Thymus (tissue), 11 donors: Measurements from ENCODE around the gene ZNF564. TPM values are rescaled to one million over a fixed set of nuclear protein-coding genes. Genes with fewer than 3 reads are reported as not detected.

Experiments used
- DNase-seq, 9 donors: peaks; one replicate each; pipeline ENCODE4 v3.0.0-alpha.2; 2013; ENCODE audit warnings: low spot score in 9 of 9, low read depth in 6 of 9, missing footprints in 1 of 9
- H3K27ac ChIP-seq, 2 donors: one replicate each; pipeline ENCODE4 v1.5.1; 2013; ENCODE audit warnings: control low read depth in 1 of 2, low read depth in 1 of 2, low read length in 1 of 2, mild to moderate bottlenecking in 1 of 2, moderate library complexity in 1 of 2
- H3K27me3 ChIP-seq, 2 donors: one replicate each; pipeline ENCODE4 v1.5.1; 2013; ENCODE audit warnings: low read length in 1 of 2; ENCODE audit not compliant: control insufficient read depth in 2 of 2, insufficient read depth in 1 of 2
- H3K36me3 ChIP-seq, 2 donors: one replicate each; pipeline ENCODE4 v1.5.1; 2013; ENCODE audit warnings: low read length in 1 of 2, mild to moderate bottlenecking in 1 of 2, moderate library complexity in 1 of 2; ENCODE audit not compliant: control insufficient read depth in 2 of 2, insufficient read depth in 2 of 2
- H3K4me1 ChIP-seq, 2 donors: one replicate each; pipeline ENCODE4 v1.5.1; 2013; ENCODE audit warnings: low read length in 2 of 2; ENCODE audit not compliant: control insufficient read depth in 2 of 2, insufficient read depth in 2 of 2
- H3K4me3 ChIP-seq, 2 donors: one replicate each; pipeline ENCODE4 v1.5.1; 2013; ENCODE audit warnings: low read length in 2 of 2, control low read depth in 1 of 2, mild to moderate bottlenecking in 1 of 2
- H3K9me3 ChIP-seq, 2 donors: one replicate each; pipeline ENCODE4 v1.5.1; 2013; ENCODE audit warnings: low read length in 1 of 2, mild to moderate bottlenecking in 1 of 2; ENCODE audit not compliant: control insufficient read depth in 2 of 2, insufficient read depth in 1 of 2
- WGBS: extraction: QIAGEN DNeasy Blood & Tissue Kit; methylation state at CpG from one replicate; pipeline ENCODE4 v1.1.7; 2013; 5-methylcytosine and 5-hydroxymethylcytosine counted together
- polyA plus RNA-seq: library from polyadenylated mRNA; stranded (reverse); fragments of 200-250 nt; gene quantifications from one replicate; pipeline ENCODE4 v1.2.3, GENCODE V29; 2013
- total RNA-seq: library from RNA; stranded (reverse); fragments of 120-200 nt; gene quantifications from one replicate; pipeline ENCODE4 v1.2.4, GENCODE V29; 2013
- donor health status: healthy.

The ZNF564 gene
- total and polyA plus RNA-seq, 2 donors: 10.3 to 12.3 TPM

DNA sequence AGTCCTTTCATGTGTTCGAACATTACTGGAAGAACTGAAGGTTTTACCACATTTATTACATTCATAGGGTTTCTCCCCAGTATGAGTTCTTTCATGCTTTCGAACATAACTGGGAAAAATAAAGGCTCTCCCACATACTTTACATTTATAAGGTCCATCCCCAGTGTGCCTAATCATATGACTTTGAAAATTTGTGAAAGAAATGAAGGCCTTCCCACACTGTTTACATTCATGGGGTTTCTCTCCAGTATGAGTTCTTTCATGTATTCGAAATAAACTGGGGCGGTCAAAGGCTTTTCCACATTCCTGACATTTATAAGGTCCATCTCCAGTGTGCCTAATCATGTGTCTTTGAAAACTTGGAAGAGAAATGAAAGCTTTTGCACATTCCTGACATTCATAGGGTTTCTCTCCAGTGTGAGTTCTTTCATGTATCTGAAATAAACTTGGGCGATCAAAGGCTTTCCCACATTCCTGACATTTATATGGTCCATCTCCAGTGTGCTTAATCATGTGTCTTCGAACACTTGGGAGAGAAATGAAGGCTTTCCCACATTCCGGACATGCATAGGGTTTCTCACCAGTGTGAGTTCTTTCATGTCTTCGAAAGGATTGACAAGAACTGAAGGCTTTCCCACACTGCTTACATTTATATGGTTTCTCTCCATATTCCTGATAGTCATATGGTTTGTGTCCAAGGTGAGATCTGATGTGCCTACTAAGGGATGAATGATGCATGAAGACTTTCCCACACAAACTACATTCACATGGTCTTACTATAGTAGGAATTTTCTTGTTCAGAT lies 24.0 kb downstream of the ZNF564 start:
- peaks cover 45 to 52% of the 10 kb centered on the region in 2 donors for H3K36me3 ChIP-seq
- no peaks in the 10 kb centered on the region for H3K4me1 ChIP-seq
- DNase-seq: peak in 1 of 9 donors; percentile 46
- 97% methylated on average over 8 of the region's 8 CpGs for WGBS
- H3K4me3 ChIP-seq: no peak overlapping the region
- peaks cover 39 to 66% of the 10 kb centered on the region in 2 donors for H3K9me3 ChIP-seq
- no peaks in the 10 kb centered on the region for H3K27me3 ChIP-seq
- no peak overlapping the region for H3K27ac ChIP-seq

DNA sequence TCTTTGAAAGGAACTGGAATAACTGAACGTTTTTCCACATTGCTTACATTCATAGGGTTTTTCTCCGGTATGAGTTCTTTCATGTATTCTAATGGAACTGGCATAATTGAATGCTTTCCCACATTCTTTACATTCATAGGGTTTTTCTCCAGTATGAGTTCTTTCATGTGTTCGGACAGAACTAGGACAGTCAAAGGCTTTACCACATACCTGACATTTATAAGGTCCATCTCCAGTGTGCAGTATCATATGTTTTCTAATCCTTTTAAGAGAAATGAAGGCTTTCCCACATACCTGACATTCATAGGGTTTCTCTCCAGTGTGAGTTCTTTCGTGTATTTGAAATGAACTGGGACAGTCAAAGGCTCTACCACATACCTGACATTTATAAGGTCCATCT lies 24.7 kb downstream of the ZNF564 start:
- Histone ChIP-seq H3K9me3 (peaks cover 43 to 67% of the 10 kb centered on the region in 2 donors), H3K27me3 (no peaks in the 10 kb centered on the region), H3K4me3 (no peak overlapping the region), H3K27ac (no peak overlapping the region), H3K4me1 (no peaks in the 10 kb centered on the region), H3K36me3 (peaks cover 45 to 52% of the 10 kb centered on the region in 2 donors)
- WGBS: 98% methylated on average over 4 of the region's 4 CpGs
- DNase-seq: no peak

DNA sequence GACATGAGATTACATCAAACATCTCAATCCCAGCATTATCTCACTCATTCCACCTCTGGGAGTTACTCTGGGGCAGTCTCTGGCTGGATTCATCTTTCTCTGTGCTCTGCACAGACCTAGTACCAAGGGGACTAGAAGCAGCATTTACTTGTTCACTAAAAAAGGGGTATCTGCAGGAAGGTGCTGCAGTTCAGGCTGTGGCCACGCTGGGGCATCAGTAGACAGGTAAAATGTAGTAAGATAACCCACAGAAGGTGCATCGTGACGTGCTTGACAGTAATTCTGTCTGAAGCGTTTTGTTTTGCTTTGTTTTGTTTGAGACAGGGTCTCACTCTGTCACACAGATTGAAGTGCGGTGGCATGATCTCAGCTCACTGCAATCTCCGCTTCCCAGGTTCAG lies 29.3 kb downstream of the ZNF564 start:
- no peak overlapping the region for H3K27ac ChIP-seq
- no peak overlapping the region for H3K4me3 ChIP-seq
- H3K9me3 ChIP-seq: peaks cover 29 to 60% of the 10 kb centered on the region in 2 donors
- WGBS: 93% methylated on average over 6 of the region's 6 CpGs
- H3K27me3 ChIP-seq: no peaks in the 10 kb centered on the region
- H3K36me3 ChIP-seq: peaks cover 19 to 23% of the 10 kb centered on the region in 2 donors
- H3K4me1 ChIP-seq: no peaks in the 10 kb centered on the region
- DNase-seq: peak in 1 of 9 donors; percentile 10

DNA sequence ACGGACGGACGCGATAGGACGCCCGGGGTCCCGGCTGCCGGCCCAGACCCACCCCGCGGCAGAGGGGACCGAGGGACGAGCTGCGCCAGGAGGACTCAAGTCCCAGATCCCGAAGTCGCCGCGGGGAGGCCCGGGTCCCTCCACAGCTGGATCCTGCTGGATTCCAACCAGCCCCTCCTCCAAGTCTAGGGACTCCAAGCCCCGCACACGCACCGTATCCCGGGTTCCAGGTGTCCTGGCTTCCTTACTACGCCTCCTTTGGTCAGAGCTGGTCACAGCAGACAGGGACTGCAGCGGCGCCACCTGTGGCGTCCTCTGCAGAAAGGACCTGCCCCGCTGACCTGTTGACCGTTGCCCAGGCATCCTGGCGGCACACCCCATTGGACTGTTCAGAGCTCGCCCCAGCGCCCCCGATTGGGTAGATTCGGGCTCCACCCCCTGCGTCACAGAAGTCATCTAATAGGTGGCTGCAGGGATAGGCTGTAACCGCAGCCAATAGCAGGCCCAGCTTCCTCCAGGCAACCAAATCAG lies 37.7 kb downstream of the ZNF564 start:
- H3K4me1 ChIP-seq: no peaks in the 10 kb centered on the region
- WGBS: 29% methylated on average over 35 of the region's 35 CpGs
- no peak overlapping the region for H3K27ac ChIP-seq
- no peak overlapping the region for H3K4me3 ChIP-seq
- H3K9me3 ChIP-seq: peaks cover 9 to 53% of the 10 kb centered on the region in 2 donors
- H3K27me3 ChIP-seq: peaks cover 0 to 9% of the 10 kb centered on the region in 2 donors
- H3K36me3 ChIP-seq: no peaks in the 10 kb centered on the region
- no peak for DNase-seq

DNA sequence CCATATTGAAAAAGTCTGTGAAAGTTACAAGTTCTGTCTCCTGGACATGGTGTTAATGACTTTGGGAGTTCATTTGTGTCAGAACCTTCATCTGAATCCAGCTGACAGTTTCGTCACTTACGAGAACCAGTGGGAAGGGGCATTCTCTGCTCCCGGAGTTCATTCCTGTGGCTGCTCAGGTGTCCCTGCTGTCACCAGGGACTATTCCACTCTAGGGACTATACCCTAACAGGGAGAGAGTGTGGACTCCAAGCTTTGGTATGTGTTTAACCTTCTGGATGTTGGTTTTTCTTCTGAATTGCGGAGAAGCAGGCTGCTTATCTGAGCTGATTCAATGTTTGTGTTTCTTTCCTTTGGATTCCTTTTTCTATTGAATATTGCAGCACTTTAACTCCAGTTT lies 54.2 kb downstream of the ZNF564 start:
- no peaks in the 10 kb centered on the region for H3K36me3 ChIP-seq
- no peak for DNase-seq

DNA sequence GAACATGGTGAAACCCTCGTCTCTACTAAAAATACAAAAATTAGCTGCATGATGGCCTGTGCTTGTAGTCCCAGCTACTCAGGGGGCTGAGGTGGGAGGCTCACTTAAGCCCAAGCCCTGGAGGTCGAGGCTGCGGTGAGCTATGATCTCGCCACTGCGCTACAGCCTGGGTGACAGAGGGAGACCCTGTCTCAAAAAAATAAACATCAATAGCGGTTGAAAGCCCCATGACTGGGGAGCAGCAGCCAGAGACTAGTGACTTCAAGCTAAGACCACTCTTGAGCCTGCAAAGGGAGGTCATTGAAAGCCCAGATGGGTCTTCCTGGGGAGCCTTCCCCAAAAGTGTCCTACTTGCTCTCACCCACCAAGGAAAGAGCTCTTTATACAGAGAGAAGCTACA lies 54.8 kb downstream of the ZNF564 start:
- no peak for DNase-seq
- H3K4me1 ChIP-seq: peaks cover 0 to 12% of the 10 kb centered on the region in 2 donors
- peaks cover 0 to 15% of the 10 kb centered on the region in 2 donors for H3K9me3 ChIP-seq
- no peak overlapping the region for H3K27ac ChIP-seq
- no peak overlapping the region for H3K4me3 ChIP-seq
- peaks cover 0 to 5% of the 10 kb centered on the region in 2 donors for H3K27me3 ChIP-seq
- WGBS: 94% methylated on average over 6 of the region's 6 CpGs
- H3K36me3 ChIP-seq: no peaks in the 10 kb centered on the region

More for the DNA sequence above, 54.2 kb downstream of the ZNF564 start:
- Histone ChIP-seq H3K4me3 (no peak overlapping the region), H3K4me1 (peaks cover 0 to 12% of the 10 kb centered on the region in 2 donors), H3K9me3 (peaks cover 0 to 15% of the 10 kb centered on the region in 2 donors), H3K27me3 (peaks cover 0 to 5% of the 10 kb centered on the region in 2 donors), H3K27ac (no peak overlapping the region)
- WGBS: 96% methylated on average over 4 of the region's 4 CpGs

DNA sequence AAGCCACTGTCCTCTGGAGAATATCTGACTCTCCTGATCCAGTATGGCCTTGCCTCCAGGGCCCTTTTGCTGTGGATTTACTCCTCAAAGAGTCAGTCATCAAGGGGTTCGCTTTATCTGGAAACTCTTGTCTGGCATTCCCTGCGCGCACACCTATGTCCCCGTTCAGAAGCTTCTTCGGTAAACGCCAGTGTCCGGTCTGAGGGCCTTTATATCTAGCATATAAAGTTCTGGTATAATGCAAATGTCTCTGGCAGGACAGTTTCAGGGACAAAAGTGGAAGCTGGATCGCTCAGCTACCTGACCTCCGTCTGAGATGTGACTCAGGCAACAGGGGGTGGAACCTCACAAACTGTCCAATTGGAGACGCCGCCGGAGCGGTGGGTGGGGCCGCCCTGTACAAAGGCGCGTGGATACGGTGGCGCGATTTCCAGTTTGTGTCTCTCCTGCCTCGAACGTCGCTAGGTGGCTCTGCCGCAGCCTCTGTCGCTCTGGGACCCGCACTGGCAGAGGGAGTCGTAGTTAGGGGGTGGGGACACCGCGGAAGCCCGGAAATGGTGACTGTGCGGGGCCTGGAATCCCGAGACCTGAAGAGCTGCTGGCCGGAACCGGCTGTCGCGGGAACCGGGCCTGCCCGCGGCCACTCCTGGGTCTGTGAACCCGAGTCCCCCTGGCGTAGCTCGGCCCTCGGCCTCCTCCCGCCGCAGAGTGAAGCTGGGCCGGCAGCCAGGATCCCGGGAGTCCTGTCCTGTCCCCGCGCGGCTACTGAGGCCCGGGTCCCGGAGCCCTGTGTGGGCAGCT lies 56.1 kb downstream of the ZNF564 start:
- Histone ChIP-seq H3K4me3 (peak overlapping the region; percentile 56 to 66), H3K27me3 (peaks cover 0 to 5% of the 10 kb centered on the region in 2 donors), H3K27ac (peak overlapping the region; percentile 46 to 62), H3K36me3 (no peaks in the 10 kb centered on the region), H3K4me1 (peaks cover 0 to 12% of the 10 kb centered on the region in 2 donors), H3K9me3 (peaks cover 0 to 15% of the 10 kb centered on the region in 2 donors)
- WGBS: 4% methylated on average over 51 of the region's 51 CpGs
- peak; percentile 80 to 98 (median 94) for DNase-seq

DNA sequence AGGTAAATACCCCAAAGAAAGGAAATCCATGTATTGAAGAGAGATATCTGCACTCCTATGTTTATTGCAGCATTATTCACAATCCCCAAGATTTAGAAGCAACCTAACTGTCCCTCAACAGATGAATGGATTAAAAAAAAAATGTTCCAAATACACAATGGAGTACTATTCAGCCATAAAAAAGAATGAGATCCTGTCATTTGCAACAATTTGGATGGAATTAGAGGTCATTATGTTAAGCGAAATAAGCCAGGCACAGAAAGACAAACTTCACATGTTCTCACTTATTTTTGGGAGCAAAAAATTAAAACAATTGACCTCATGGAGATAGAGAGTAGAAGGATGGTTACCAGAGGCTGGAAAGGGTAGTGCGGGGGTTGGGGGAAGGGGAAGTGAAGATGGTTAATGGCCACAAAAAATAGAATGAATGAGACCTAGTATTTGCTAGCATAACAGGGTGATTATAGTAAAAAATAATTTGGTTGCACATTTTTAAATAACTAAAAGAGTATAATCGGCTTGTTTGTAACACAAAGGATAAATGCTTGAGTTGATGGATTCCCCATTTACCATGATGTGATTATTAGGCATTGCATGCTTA lies 56.9 kb downstream of the ZNF564 start:
- 99% methylated on average over 3 of the region's 3 CpGs for WGBS
- Histone ChIP-seq H3K27ac (no peak overlapping the region), H3K36me3 (no peaks in the 10 kb centered on the region), H3K4me3 (no peak overlapping the region), H3K9me3 (peaks cover 0 to 10% of the 10 kb centered on the region in 2 donors), H3K27me3 (peaks cover 0 to 5% of the 10 kb centered on the region in 2 donors), H3K4me1 (peaks cover 0 to 12% of the 10 kb centered on the region in 2 donors)
- no peak for DNase-seq
